Nephron (organoid): ENCODE data around the gene SPATA19.

Experiments used
- H3K27ac Mint-ChIP-seq, 3 experiments: 2 replicates each; pipeline ENCODE4 v1.8.0; 2020; ENCODE audit warnings: mixed read lengths in 3 of 3, mild to moderate bottlenecking in 2 of 3, moderate library complexity in 1 of 3
- H3K27me3 Mint-ChIP-seq: 2 replicates; pipeline ENCODE4 v1.8.0; 2021; ENCODE audit warnings: low read depth, mild to moderate bottlenecking, moderate library complexity, mixed read lengths
- H3K36me3 Mint-ChIP-seq: 2 replicates; pipeline ENCODE4 v1.8.0; 2020; ENCODE audit warnings: low read depth, mixed read lengths
- H3K4me1 Mint-ChIP-seq: 2 replicates; pipeline ENCODE4 v1.8.0; 2020; ENCODE audit warnings: mixed read lengths
- H3K4me3 Mint-ChIP-seq, 3 experiments: 2 replicates each; pipeline ENCODE4 v1.8.0; 2020; ENCODE audit warnings: mild to moderate bottlenecking in 3 of 3, mixed read lengths in 3 of 3, moderate library complexity in 2 of 3
- H3K9me3 Mint-ChIP-seq: 2 replicates; pipeline ENCODE4 v1.8.0; 2020; ENCODE audit warnings: mixed read lengths
- CTCF ChIP-seq, 3 experiments: fragments of 200-600 bp; sonication (generic); IDR thresholded peaks; one replicate each; pipeline ENCODE4 v1.5.0; 2021; ENCODE audit warnings: antibody characterized with exemption in 3 of 3; ENCODE audit not compliant: unreplicated experiment in 3 of 3

SPATA19 gene

DNA sequence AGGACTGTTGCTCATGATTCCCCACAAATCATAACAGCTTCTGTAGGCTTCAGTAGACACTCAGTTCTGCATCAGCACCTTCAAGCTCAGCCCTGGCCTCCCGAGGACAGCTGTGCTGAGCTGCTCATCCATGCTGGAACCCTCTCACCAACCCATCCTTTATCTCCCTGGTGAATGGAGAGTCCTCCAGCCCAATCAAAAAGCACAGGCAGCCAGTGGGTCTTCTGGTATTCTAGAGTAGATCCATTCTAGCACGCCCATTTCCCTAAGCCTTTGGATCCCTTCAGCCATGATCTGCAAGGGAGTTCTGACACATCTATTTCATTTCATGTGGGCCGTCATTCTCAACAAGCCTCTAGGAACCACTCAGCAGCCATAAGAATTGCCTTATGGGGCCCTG, 44.6 kb upstream of the SPATA19 start:
- Mint-ChIP-seq H3K4me1 (peaks cover 5% of the 10 kb centered on the region), H3K9me3 (peaks cover 3% of the 10 kb centered on the region), H3K27me3 (peaks cover 11% of the 10 kb centered on the region), H3K27ac (no peak overlapping the region), H3K36me3 (no peaks in the 10 kb centered on the region), H3K4me3 (no peak overlapping the region)
- no peak for TF ChIP-seq CTCF (IDR thresholded peaks at IDR 0.05; ENCODE audit: unreplicated experiment in 3 of 3)

- no peaks in the 10 kb centered on the region for H3K4me1 Mint-ChIP-seq
- TF ChIP-seq CTCF (IDR thresholded peaks at IDR 0.05; ENCODE audit: unreplicated experiment in 3 of 3), result no peak
- peaks cover 11% of the 10 kb centered on the region for H3K27me3 Mint-ChIP-seq
- H3K9me3 Mint-ChIP-seq, result peaks cover 3% of the 10 kb centered on the region
- H3K36me3 Mint-ChIP-seq, result no peaks in the 10 kb centered on the region
- H3K4me3 Mint-ChIP-seq, result no peak overlapping the region
- no peak overlapping the region for H3K27ac Mint-ChIP-seq
Observed at GRCh38 chr11:133889188-133889587, 43.9 kb upstream of the SPATA19 start.

- Mint-ChIP-seq H3K27ac (no peak overlapping the region), H3K4me1 (no peaks in the 10 kb centered on the region), H3K9me3 (peaks cover 8% of the 10 kb centered on the region), H3K27me3 (peaks cover 7% of the 10 kb centered on the region), H3K4me3 (no peak overlapping the region), H3K36me3 (no peaks in the 10 kb centered on the region)
- TF ChIP-seq CTCF (IDR thresholded peaks at IDR 0.05; ENCODE audit: unreplicated experiment in 3 of 3), result no peak
Observed at GRCh38 chr11:133887692-133888332, 42.5 kb upstream of the SPATA19 start.

DNA sequence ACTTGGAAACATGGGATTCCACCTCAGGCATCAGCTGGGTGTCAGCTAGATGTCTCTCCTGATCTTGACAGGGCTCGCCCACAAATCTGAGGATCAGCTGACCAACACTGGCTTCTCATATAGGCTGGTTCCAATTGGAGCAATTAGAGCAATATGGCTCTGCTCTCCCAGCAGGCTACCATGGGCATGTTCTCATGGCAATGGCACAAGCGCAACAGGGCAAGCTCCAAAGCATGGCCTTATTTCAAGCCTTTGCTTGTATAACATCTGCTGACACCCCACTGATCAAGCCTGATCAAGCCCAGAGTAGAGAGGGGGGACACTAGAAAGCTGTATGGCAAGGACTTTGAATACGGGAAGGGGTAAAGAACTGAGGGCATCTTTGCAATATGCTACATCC, 40.7 kb upstream of the SPATA19 start:
- no peak for TF ChIP-seq CTCF (IDR thresholded peaks at IDR 0.05; ENCODE audit: unreplicated experiment in 3 of 3)
- H3K27me3 Mint-ChIP-seq, result peaks cover 4% of the 10 kb centered on the region
- peaks cover 15% of the 10 kb centered on the region for H3K9me3 Mint-ChIP-seq
- H3K4me3 Mint-ChIP-seq, result no peak overlapping the region
- H3K27ac Mint-ChIP-seq, result no peak overlapping the region
- H3K4me1 Mint-ChIP-seq, result no peaks in the 10 kb centered on the region
- H3K36me3 Mint-ChIP-seq, result no peaks in the 10 kb centered on the region

- Mint-ChIP-seq H3K27me3 (peaks cover 13% of the 10 kb centered on the region), H3K9me3 (peaks cover 3% of the 10 kb centered on the region), H3K4me3 (no peak overlapping the region), H3K27ac (no peak overlapping the region), H3K4me1 (peaks cover 7% of the 10 kb centered on the region), H3K36me3 (no peaks in the 10 kb centered on the region)
- no peak for TF ChIP-seq CTCF (IDR thresholded peaks at IDR 0.05; ENCODE audit: unreplicated experiment in 3 of 3)
Observed at GRCh38 chr11:133872160-133872559, 26.8 kb upstream of the SPATA19 start.

DNA sequence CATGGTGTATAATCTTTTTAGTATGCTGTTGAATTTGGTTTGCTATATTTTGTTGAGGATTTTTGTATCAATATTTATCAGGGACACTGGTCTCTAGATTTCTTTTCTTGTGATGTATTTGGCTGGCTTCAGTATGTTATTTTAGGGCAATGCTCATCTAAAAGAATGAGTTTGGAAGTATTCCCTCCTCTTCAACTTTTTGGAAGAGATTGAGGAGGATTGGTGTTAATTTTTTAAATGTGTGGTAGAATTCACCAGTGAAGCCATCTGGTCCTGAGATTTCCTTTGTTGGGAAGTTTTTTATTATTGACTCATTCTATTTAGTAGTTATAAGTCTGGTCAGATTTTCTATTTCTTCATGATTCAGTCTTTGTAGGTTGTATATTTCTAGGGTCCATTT, 22.1 kb upstream of the SPATA19 start:
- peaks cover 10% of the 10 kb centered on the region for H3K27me3 Mint-ChIP-seq
- TF ChIP-seq CTCF (IDR thresholded peaks at IDR 0.05; ENCODE audit: unreplicated experiment in 3 of 3), result no peak
- no peaks in the 10 kb centered on the region for H3K36me3 Mint-ChIP-seq
- H3K9me3 Mint-ChIP-seq, result no peaks in the 10 kb centered on the region
- H3K4me1 Mint-ChIP-seq, result peaks cover 7% of the 10 kb centered on the region
- H3K4me3 Mint-ChIP-seq, result no peak overlapping the region
- no peak overlapping the region for H3K27ac Mint-ChIP-seq
